Measurements from ENCODE around the gene TLR3.

GRCh38 chr4:186067757-186068385 is 1.1 kb upstream of the TLR3 start:
- peak; percentile 52 to 65 for TF ChIP-seq CTCF (IDR thresholded peaks at IDR 0.05; ENCODE audit: extremely low read depth in 1 of 2, insufficient read depth in 1 of 2, low read depth in 1 of 2, low read length in 2 of 2)
- TF ChIP-seq POLR2AphosphoS5 (IDR thresholded peaks at IDR 0.05; ENCODE audit: insufficient read depth, low read depth, low read length): no peak
- no peak for TF ChIP-seq JUN (IDR thresholded peaks at IDR 0.05; ENCODE audit: borderline replicate concordance, insufficient read depth, insufficient read length, low read depth)
- no peak for TF ChIP-seq MYC (IDR thresholded peaks at IDR 0.05; ENCODE audit: low read depth, low read length)
- TF ChIP-seq MAX (IDR thresholded peaks at IDR 0.05; ENCODE audit: insufficient read depth, insufficient read length): no peak
